ENCODE data around the gene TET3. TPM values are rescaled to one million over a fixed set of nuclear protein-coding genes. Genes with fewer than 3 reads are reported as not detected.
A peak's percentile ranks its signal among the peaks of the same experiment; 100 is the strongest.

TET3 gene
- total and polyA plus RNA-seq, 9 of the 15 experiments (the other 6 are each of a cell fraction or from before 2014, with no cell fraction given): 0.35 to 16.3 (median 5.5) TPM

DNA sequence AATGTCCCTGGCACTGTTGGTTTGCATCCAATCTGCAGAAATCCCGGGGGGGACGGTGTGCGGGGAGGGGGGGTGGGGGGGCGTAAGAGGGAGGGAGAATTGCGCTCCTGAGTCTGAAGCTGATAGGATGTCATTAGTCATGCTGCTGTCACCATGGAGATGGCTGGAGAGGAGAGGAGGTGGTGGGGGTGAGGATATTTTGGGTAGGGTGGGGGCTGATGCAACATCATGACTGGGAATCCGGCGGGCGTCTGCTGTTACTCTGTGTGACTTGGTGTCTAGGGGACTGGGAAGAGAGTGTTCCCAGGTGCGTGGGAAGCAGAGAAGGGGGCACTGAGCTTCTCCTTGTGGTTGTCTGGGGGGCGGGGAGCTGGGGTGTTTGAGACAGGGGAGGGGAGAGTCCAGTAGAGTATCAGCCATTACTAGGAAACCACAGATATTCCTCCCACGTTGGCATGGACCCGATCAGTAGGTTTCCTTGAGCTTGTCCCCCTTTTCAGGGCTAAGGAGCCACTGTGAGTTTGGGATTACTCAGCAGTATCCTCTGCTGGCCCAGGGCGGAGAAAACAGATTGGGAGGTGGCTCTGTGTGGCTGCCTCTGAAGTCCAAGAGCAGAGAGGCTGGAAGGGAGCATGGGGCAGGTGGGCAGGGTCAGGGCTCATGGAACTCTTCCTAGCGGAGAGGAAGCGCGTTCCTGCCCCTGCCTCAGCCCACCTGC, 18.9 kb downstream of the TET3 start (continued):
- TF ChIP-seq, protein P1, sequence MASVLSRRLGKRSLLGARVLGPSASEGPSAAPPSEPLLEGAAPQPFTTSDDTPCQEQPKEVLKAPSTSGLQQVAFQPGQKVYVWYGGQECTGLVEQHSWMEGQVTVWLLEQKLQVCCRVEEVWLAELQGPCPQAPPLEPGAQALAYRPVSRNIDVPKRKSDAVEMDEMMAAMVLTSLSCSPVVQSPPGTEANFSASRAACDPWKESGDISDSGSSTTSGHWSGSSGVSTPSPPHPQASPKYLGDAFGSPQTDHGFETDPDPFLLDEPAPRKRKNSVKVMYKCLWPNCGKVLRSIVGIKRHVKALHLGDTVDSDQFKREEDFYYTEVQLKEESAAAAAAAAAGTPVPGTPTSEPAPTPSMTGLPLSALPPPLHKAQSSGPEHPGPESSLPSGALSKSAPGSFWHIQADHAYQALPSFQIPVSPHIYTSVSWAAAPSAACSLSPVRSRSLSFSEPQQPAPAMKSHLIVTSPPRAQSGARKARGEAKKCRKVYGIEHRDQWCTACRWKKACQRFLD (CRISPR knock-in tag; IDR thresholded peaks at IDR 0.05): no peak
- no peak for TF ChIP-seq ZNF668 (CRISPR knock-in tag; IDR thresholded peaks at IDR 0.05)
- no peak for TF ChIP-seq HMG20A (CRISPR knock-in tag; conservative IDR thresholded peaks at IDR 0.05)
- TF ChIP-seq FOXM1 (IDR thresholded peaks at IDR 0.05; ENCODE audit: low read depth): no peak
- TF ChIP-seq FOXM1 (CRISPR knock-in tag; IDR thresholded peaks at IDR 0.05; ENCODE audit: low read depth): no peak
- TF ChIP-seq SRSF3 (IDR thresholded peaks at IDR 0.05; ENCODE audit: insufficient read depth, low read length): no peak
- TF ChIP-seq DPF2 (IDR thresholded peaks at IDR 0.05): 0 out of 2 replicates have a peak, but pooled peaks have one; percentile 27
- TF ChIP-seq ZNF445 (CRISPR knock-in tag; IDR thresholded peaks at IDR 0.05; ENCODE audit: low read depth): no peak
- TF ChIP-seq ZNF121 (CRISPR knock-in tag; conservative IDR thresholded peaks at IDR 0.05): no peak
- TF ChIP-seq, protein P2, sequence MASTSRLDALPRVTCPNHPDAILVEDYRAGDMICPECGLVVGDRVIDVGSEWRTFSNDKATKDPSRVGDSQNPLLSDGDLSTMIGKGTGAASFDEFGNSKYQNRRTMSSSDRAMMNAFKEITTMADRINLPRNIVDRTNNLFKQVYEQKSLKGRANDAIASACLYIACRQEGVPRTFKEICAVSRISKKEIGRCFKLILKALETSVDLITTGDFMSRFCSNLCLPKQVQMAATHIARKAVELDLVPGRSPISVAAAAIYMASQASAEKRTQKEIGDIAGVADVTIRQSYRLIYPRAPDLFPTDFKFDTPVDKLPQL (IDR thresholded peaks at IDR 0.05; ENCODE audit: extremely low read depth, insufficient read length): no peak
- TF ChIP-seq, protein P3, sequence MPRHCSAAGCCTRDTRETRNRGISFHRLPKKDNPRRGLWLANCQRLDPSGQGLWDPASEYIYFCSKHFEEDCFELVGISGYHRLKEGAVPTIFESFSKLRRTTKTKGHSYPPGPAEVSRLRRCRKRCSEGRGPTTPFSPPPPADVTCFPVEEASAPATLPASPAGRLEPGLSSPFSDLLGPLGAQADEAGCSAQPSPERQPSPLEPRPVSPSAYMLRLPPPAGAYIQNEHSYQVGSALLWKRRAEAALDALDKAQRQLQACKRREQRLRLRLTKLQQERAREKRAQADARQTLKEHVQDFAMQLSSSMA (CRISPR knock-in tag; IDR thresholded peaks at IDR 0.05): no peak
- TF ChIP-seq, protein P4, sequence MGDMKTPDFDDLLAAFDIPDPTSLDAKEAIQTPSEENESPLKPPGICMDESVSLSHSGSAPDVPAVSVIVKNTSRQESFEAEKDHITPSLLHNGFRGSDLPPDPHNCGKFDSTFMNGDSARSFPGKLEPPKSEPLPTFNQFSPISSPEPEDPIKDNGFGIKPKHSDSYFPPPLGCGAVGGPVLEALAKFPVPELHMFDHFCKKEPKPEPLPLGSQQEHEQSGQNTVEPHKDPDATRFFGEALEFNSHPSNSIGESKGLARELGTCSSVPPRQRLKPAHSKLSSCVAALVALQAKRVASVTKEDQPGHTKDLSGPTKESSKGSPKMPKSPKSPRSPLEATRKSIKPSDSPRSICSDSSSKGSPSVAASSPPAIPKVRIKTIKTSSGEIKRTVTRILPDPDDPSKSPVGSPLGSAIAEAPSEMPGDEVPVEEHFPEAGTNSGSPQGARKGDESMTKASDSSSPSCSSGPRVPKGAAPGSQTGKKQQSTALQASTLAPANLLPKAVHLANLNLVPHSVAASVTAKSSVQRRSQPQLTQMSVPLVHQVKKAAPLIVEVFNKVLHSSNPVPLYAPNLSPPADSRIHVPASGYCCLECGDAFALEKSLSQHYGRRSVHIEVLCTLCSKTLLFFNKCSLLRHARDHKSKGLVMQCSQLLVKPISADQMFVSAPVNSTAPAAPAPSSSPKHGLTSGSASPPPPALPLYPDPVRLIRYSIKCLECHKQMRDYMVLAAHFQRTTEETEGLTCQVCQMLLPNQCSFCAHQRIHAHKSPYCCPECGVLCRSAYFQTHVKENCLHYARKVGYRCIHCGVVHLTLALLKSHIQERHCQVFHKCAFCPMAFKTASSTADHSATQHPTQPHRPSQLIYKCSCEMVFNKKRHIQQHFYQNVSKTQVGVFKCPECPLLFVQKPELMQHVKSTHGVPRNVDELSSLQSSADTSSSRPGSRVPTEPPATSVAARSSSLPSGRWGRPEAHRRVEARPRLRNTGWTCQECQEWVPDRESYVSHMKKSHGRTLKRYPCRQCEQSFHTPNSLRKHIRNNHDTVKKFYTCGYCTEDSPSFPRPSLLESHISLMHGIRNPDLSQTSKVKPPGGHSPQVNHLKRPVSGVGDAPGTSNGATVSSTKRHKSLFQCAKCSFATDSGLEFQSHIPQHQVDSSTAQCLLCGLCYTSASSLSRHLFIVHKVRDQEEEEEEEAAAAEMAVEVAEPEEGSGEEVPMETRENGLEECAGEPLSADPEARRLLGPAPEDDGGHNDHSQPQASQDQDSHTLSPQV (IDR thresholded peaks at IDR 0.05): no peak
- TF ChIP-seq RBM17 (IDR thresholded peaks at IDR 0.05; ENCODE audit: borderline replicate concordance, low read depth, low read length): no peak
- TF ChIP-seq PHB (CRISPR knock-in tag; IDR thresholded peaks at IDR 0.05): no peak
- TF ChIP-seq OTX1 (CRISPR knock-in tag; IDR thresholded peaks at IDR 0.05): no peak
- no peak for TF ChIP-seq ZNF175 (CRISPR knock-in tag; IDR thresholded peaks at IDR 0.05; ENCODE audit: low read depth)
- TF ChIP-seq SMARCA4 (IDR thresholded peaks at IDR 0.05): no peak
- TF ChIP-seq PCBP1 (IDR thresholded peaks at IDR 0.05; ENCODE audit: low read depth, low read length, poor library complexity, severe bottlenecking): no peak
- TF ChIP-seq EHMT2 (IDR thresholded peaks at IDR 0.05): no peak
- TF ChIP-seq ZNF224 (CRISPR knock-in tag; IDR thresholded peaks at IDR 0.05): no peak
- TF ChIP-seq STAT5B (CRISPR knock-in tag; IDR thresholded peaks at IDR 0.05): no peak
- no peak for TF ChIP-seq ZNF57 (CRISPR knock-in tag; IDR thresholded peaks at IDR 0.05)
- TF ChIP-seq EP400 (IDR thresholded peaks at IDR 0.05): peak; percentile 51; the same call in 1 of the 2 replicates

Measured in K562 (cell line).